AG04450 (cell line): ENCODE results near the gene SNX32. TPM values are rescaled to one million over a fixed set of nuclear protein-coding genes. Genes with fewer than 3 reads are reported as not detected.

ENCODE experiments used
- CTCF ChIA-PET: fragments of 300-600, 350-600 bp; formaldehyde crosslinking; extraction: SDS; loops from one replicate; lab custom pipeline; 2022; ENCODE audit warnings: antibody characterized with exemption, inconsistent platforms; lab: Charles Lee
- POLR2A ChIA-PET: fragments of 350-600 bp; formaldehyde crosslinking; extraction: SDS; loops from one replicate; lab custom pipeline; 2021; ENCODE audit warnings: antibody characterized with exemption, inconsistent platforms; lab: Yijun Ruan, JAX
- DNase-seq: peaks from one replicate; pipeline ENCODE4 v3.0.0-alpha.2; 2011; ENCODE audit warnings: low read depth, low spot score
- H3K27ac ChIP-seq: one replicate; pipeline ENCODE4 v1.5.1; 2012; ENCODE audit warnings: low read depth, low read length, control low read depth
- H3K27me3 ChIP-seq: one replicate; pipeline ENCODE4 v1.6.0; 2012; ENCODE audit warnings: low read length; ENCODE audit not compliant: control insufficient read depth, insufficient read depth
- H3K4me3 ChIP-seq: 2 replicates; pipeline ENCODE4 v1.5.1; 2011; ENCODE audit warnings: mild to moderate bottlenecking, low read depth, low read length, control low read depth
- H3K9me3 ChIP-seq: 2 replicates; pipeline ENCODE4 v1.5.1; 2012; ENCODE audit warnings: low read length; ENCODE audit not compliant: control insufficient read depth, insufficient read depth
- polyA plus RNA-seq: library from polyadenylated mRNA; depleted of rRNA; stranded (reverse); fragments of >200 nt; gene quantifications from 2 replicates; pipeline ENCODE4 v1.2.3, GENCODE V29; 2011
- TF ChIP-seq, protein P1 (sequence below): IDR thresholded peaks from 2 replicates; pipeline ENCODE4 v1.5.1; 2011; ENCODE audit warnings: low read depth, low read length, control low read depth, inconsistent platforms

Gene SNX32
- polyA plus RNA-seq, 1 experiment, result 0.30 TPM

GRCh38 chr11:65811764-65812475 is 21.8 kb upstream of the SNX32 start:
- H3K4me3 ChIP-seq, result no peak overlapping the region
- CTCF ChIA-PET, result interaction anchor here (1.1 to 1.9 kb wide), 3 partner anchors 9 to 106 kb away, joined by 3 to 5 read pairs (median 4); no protein-coding TSS in a partner anchor
- H3K9me3 ChIP-seq, result no peaks in the 10 kb centered on the region; the same call in 1 of the 2 replicates
- POLR2A ChIA-PET, result no interaction called here
- no peak for DNase-seq
- TF ChIP-seq, protein P1, sequence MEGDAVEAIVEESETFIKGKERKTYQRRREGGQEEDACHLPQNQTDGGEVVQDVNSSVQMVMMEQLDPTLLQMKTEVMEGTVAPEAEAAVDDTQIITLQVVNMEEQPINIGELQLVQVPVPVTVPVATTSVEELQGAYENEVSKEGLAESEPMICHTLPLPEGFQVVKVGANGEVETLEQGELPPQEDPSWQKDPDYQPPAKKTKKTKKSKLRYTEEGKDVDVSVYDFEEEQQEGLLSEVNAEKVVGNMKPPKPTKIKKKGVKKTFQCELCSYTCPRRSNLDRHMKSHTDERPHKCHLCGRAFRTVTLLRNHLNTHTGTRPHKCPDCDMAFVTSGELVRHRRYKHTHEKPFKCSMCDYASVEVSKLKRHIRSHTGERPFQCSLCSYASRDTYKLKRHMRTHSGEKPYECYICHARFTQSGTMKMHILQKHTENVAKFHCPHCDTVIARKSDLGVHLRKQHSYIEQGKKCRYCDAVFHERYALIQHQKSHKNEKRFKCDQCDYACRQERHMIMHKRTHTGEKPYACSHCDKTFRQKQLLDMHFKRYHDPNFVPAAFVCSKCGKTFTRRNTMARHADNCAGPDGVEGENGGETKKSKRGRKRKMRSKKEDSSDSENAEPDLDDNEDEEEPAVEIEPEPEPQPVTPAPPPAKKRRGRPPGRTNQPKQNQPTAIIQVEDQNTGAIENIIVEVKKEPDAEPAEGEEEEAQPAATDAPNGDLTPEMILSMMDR, result no peak
- H3K27me3 ChIP-seq, result peaks cover 43% of the 10 kb centered on the region
- no peak overlapping the region for H3K27ac ChIP-seq

GRCh38 chr11:65814131-65814985 is 19.4 kb upstream of the SNX32 start:
- Histone ChIP-seq H3K27ac (no peak overlapping the region), H3K27me3 (peaks cover 26% of the 10 kb centered on the region), H3K4me3 (no peak overlapping the region), H3K9me3 (no peaks in the 10 kb centered on the region; the same call in 1 of the 2 replicates)
- no peak for DNase-seq
- POLR2A ChIA-PET, result no interaction called here
- TF ChIP-seq, protein P1, result no peak
- CTCF ChIA-PET, result interaction anchor here (4.2 kb wide), 1 partner anchor 35 kb away, joined by 22 read pairs; the partner anchor contains the start of gene AP5B1

DNA sequence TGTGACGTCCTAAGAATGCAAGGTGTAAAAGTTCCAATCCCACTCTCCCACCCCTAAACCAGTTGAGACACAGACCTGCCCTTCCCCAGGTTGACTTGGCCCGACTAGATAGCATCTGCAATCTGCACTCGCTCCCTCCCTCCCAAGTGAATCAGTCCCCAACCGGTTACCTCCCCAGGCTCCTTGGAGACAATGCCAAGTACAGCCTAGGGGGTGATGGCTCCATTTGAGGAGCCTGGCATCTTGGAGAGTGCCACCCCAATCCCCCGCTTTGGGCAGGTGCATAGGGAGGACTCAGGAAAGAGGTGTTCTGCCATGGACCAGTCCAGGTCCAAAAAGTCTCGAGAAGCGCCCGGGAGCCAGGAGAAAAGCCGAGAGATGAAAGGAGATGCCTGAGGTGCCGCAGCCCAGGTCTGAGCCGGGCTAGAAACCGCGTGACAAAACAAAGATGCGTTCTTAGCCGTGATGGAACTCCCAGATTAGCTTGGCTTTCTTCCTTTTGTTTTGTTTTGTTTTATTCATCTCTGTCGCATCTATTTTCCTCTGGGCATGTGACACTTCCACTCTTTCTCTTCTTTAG is 18.7 kb upstream of the SNX32 start:
- ChIA-PET CTCF (interaction anchor here (4.2 to 4.9 kb wide), 2 partner anchors 35 to 104 kb away, joined by 22 to 59 read pairs; partner anchors contain the start of genes AP5B1 and KAT5), POLR2A (no interaction called here)

DNA sequence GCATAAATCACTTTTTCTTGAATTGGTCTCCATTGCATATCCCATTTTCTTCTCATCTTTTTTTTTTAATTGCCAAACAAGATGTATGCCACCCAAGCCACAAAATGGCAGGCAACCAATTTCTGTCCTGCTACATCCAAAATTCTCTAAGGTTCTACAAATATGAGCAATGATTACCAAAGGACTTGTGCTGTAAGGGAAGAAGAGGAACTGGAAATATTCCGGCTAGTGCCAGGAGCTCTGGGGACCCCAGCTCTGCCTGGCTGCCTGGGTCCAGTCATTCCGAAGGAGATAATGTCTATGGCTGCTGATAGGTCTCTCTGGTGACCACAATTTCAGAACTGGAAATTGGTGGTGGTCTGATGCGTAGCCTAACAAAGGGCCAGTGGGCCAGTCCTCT is 17.1 kb upstream of the SNX32 start:
- POLR2A ChIA-PET, result interaction anchor here (1.6 kb wide), 1 partner anchor 105 kb away, joined by 4 read pairs; no protein-coding TSS in a partner anchor
- no peak for DNase-seq
- Histone ChIP-seq H3K4me3 (no peak overlapping the region), H3K27me3 (peaks cover 27% of the 10 kb centered on the region), H3K27ac (no peak overlapping the region), H3K9me3 (no peaks in the 10 kb centered on the region)
- CTCF ChIA-PET, result interaction anchor here (0.8 to 4.9 kb wide), 9 partner anchors 11 to 212 kb away, joined by 3 to 59 read pairs (median 5); partner anchors contain the start of genes AP5B1 and KAT5
- TF ChIP-seq, protein P1, result no peak

More for the DNA sequence above, 18.7 kb upstream of the SNX32 start:
- Histone ChIP-seq H3K27ac (no peak overlapping the region), H3K9me3 (no peaks in the 10 kb centered on the region; the same call in 1 of the 2 replicates), H3K27me3 (peaks cover 23% of the 10 kb centered on the region), H3K4me3 (no peak overlapping the region)
- no peak for DNase-seq
- TF ChIP-seq, protein P1, result no peak
